ENCODE data around the gene MAMSTR.

MAMSTR gene

DNA sequence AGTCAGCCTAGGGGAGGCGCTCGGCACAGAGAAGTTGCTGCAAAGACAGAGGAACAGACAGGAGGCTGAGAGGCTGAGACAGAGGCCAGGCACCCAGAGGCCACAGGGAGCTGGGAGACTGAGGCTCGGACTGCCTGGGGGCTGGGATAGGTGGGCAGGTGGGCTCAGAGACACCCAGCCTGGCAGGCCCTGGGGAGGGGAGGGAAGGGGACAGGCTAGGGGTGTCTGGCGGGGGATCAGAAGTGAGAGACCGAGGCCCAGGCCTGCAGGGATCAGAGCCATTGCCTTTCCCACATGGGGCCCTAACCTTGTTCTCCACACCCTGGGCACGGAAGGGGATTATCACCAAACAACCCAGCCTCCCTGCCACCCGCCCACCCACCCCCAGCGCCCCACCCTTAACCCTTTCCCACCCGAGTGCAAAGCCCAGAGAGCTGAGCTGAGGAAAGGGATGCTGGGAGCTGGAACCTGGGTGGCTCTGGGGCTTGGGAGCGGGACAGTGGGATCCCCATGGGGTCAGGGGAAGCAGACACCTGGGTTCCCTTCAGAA, 48.0 kb downstream of the MAMSTR start:
- in situ Hi-C loops (cut with MboI; ENCODE audit: low sequenced_read_pairs, unreplicated experiment), result no loop called here
- DNase-seq (ENCODE audit: low spot score), result peak; percentile 39
- TF ChIP-seq, protein P1, sequence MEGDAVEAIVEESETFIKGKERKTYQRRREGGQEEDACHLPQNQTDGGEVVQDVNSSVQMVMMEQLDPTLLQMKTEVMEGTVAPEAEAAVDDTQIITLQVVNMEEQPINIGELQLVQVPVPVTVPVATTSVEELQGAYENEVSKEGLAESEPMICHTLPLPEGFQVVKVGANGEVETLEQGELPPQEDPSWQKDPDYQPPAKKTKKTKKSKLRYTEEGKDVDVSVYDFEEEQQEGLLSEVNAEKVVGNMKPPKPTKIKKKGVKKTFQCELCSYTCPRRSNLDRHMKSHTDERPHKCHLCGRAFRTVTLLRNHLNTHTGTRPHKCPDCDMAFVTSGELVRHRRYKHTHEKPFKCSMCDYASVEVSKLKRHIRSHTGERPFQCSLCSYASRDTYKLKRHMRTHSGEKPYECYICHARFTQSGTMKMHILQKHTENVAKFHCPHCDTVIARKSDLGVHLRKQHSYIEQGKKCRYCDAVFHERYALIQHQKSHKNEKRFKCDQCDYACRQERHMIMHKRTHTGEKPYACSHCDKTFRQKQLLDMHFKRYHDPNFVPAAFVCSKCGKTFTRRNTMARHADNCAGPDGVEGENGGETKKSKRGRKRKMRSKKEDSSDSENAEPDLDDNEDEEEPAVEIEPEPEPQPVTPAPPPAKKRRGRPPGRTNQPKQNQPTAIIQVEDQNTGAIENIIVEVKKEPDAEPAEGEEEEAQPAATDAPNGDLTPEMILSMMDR (IDR thresholded peaks at IDR 0.05; ENCODE audit: borderline replicate concordance, control extremely low read depth, extremely low read depth, insufficient read depth, missing control alignments), result no peak

DNA sequence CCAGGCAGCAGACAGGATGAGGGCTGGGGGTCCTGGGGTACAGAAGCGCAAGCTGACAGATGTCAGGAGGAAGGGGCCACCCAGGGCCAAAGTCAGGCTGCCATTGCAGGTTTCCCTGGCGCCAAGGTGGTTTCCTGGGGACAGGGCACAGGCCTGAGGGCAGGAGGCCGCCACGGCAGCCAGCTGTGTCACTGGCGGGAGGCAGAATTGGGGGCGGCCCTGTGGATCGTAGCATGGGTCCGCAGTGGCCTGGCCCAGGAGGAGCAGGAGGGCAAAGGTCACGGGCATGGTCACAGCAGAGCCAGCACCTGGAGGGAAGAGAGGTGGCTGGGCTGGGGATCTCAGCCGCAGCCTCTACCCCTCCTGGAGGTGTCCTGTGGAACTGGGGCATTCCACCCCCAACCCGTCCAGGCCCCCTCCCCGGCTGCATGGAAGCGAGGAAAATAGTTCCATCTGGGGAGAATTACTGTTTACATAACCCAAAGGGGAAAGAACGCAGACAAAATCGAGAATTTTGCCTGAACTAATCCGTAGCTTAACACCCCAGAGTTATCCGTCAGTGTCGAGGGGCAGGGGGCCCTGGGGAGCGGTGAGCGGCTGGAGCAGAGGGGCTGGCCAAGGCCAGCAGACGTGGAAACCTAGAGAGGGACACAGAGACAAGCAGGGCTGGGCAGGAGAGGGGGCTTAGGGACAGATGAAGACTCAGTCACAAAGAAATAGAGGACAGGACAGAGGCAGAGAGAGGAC, 48.7 kb downstream of the MAMSTR start:
- TF ChIP-seq, protein P1 (IDR thresholded peaks at IDR 0.05; ENCODE audit: borderline replicate concordance, control extremely low read depth, extremely low read depth, insufficient read depth, missing control alignments), result no peak
- peak; percentile 16 for DNase-seq (ENCODE audit: low spot score)
- in situ Hi-C loops (cut with MboI; ENCODE audit: low sequenced_read_pairs, unreplicated experiment), result no loop called here

DNA sequence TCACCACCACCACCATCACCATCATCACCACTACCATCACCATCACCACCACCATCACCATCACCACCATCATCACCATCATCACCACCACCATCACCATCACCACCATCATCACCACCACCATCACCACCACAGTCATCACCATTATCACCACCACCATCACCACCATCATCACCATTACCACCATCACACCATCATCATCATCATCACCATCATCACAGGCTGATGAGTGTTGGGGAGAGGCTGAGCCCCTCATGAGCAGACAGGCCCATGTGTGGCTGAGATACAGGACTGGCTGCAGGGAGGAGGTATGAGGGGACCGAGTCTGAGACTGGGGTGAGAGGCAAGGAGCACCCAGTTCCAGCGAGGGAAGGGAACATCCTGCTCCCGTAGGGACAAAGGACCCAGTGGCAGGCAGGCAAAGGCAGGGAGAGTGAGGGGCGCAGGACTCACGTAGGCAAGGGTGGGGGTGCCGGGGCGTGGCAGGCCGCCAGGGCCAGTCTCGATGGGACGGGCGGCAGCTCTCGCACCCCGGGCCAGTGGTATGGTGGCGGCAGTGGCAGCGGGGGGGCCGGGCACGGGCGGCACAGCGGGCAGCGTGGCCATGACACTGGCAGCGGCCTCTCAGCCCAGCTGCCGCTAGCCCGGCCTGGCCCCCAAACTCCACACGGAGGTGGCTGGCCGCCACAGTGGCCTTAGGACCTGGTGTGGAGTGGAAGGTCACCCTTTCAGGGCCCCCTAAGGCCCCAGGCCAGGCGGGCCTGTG, 49.4 kb downstream of the MAMSTR start:
- TF ChIP-seq, protein P1 (IDR thresholded peaks at IDR 0.05; ENCODE audit: borderline replicate concordance, control extremely low read depth, extremely low read depth, insufficient read depth, missing control alignments), result no peak
- no peak for DNase-seq (ENCODE audit: low spot score)
- in situ Hi-C loops (cut with MboI; ENCODE audit: low sequenced_read_pairs, unreplicated experiment), result no loop called here

DNA sequence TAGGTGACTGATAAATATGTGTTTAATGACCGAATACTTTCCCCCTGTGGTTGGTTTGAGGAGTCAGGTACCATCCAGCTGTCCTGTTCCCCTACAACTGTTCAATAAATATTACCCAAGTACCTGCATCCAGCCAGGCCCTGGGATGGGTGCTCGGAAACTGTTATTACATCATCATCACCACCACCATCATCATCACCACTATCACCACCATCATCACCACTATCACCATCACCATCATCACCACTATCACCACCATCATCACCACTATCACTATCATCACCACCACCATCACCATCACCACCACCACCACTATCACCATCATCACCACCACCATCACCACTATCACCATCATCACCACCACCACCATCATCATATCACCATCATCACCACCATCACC, 50.8 kb downstream of the MAMSTR start:
- in situ Hi-C loops (cut with MboI; ENCODE audit: low sequenced_read_pairs, unreplicated experiment), result no loop called here
- DNase-seq (ENCODE audit: low spot score), result no peak
- TF ChIP-seq, protein P1 (IDR thresholded peaks at IDR 0.05; ENCODE audit: borderline replicate concordance, control extremely low read depth, extremely low read depth, insufficient read depth, missing control alignments), result no peak

DNA sequence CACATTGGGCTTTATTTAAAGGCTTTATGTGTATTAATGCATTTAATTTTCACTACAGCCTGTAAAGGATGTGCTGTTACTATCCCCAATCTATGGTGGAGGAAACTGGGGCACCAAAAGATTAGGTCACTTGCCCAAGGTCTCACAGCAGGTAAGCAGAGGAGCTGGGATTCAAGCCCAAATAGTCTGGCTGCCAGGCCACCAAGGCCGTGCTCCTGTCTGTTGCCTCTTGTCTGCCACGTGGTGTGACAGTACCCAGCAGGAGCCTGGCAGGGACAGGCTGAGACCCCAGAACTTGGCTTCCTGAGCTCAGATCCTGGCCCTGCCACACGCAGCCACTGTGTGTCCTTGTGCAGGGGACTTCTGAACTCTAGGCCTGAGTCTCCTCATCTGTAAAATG, 51.2 kb downstream of the MAMSTR start:
- no peak for DNase-seq (ENCODE audit: low spot score)
- TF ChIP-seq, protein P1 (IDR thresholded peaks at IDR 0.05; ENCODE audit: borderline replicate concordance, control extremely low read depth, extremely low read depth, insufficient read depth, missing control alignments), result no peak
- in situ Hi-C loops (cut with MboI; ENCODE audit: low sequenced_read_pairs, unreplicated experiment), result no loop called here

DNA sequence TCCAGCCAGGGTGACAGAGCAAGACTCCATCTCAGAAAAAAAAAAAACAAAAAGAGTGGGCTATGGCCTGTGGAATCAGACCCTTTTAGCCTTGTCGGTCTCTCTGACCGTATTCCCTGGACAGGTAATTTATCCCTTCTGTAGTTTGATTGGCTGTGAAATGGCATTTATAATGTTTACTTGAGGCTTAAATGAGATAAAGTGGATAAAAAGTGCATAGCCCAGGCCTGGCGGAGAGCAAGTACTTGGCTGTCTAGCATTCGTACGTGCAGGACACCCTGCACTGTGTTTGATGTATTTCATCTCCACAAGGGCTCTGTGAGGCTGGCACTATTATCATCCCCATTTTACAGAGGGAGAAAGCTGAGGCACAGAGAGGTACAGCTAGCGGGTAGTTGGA, 53.7 kb downstream of the MAMSTR start:
- in situ Hi-C loops (cut with MboI; ENCODE audit: low sequenced_read_pairs, unreplicated experiment), result no loop called here
- no peak for DNase-seq (ENCODE audit: low spot score)
- TF ChIP-seq, protein P1 (IDR thresholded peaks at IDR 0.05; ENCODE audit: borderline replicate concordance, control extremely low read depth, extremely low read depth, insufficient read depth, missing control alignments), result no peak

Measured in GM13976 (cell line).